Right lobe of liver (tissue), 6 donors: ENCODE results near the gene FGGY. TPM values are rescaled to one million over a fixed set of nuclear protein-coding genes. Genes with fewer than 3 reads are reported as not detected.
"Not testable (repeated sequence)": the region's sequence is repeated elsewhere in the genome, so short reads cannot be mapped to it uniquely, and the experiment has no call there.

ENCODE experiments used
- ATAC-seq, 4 donors: fragments of 200-7000 bp; cut with Tn5 transposase; one replicate each; pipeline ENCODE4 v1.9.1; 2020; ENCODE audit warnings: mild to moderate bottlenecking in 4 of 4, moderate library complexity in 4 of 4
- DNase-seq, 3 donors: peaks; one replicate each; pipeline ENCODE4 v3.0.0-alpha.2; 2020
- H3K27ac ChIP-seq, 3 donors: fragments of 200-600 bp; one replicate each; pipeline ENCODE4 v1.8.0; 2022
- H3K27me3 ChIP-seq, 2 donors: fragments of 200-600 bp; one replicate each; pipeline ENCODE4 v1.8.0; 2022
- H3K36me3 ChIP-seq, 4 donors: fragments of 200-600 bp; sonication (generic) in 1 of 4; one replicate each; pipeline versions ENCODE4 v1.5.1 to v1.8.0; 2017 to 2022; ENCODE audit warnings: control low read depth in 1 of 4
- H3K4me1 ChIP-seq, 4 donors: fragments of 200-600 bp; sonication (generic) in 1 of 4; one replicate each; pipeline versions ENCODE4 v1.5.1 to v1.8.0; 2017 to 2022; ENCODE audit warnings: control low read depth in 1 of 4
- H3K4me3 ChIP-seq, 3 donors: fragments of 200-600 bp; one replicate each; pipeline ENCODE4 v1.8.0; 2022
- H3K9me3 ChIP-seq, 4 donors: fragments of 200-600 bp; sonication (generic) in 1 of 4; one replicate each; pipeline versions ENCODE4 v1.5.1 to v1.8.0; 2017 to 2022; ENCODE audit warnings: control low read depth in 1 of 4
- POLR2A ChIP-seq: fragments of 450-650 bp; IDR thresholded peaks from one replicate; pipeline ENCODE4 v1.6.1; 2017; ENCODE audit warnings: antibody characterized with exemption, mild to moderate bottlenecking
- WGBS: methylation state at CpG from one replicate; pipeline ENCODE4 v1.1.6; 2018; ENCODE audit warnings: low coverage, low lambda C conversion rate; ENCODE audit not compliant: insufficient coverage; ENCODE audit errors: missing lambda C conversion rate; 5-methylcytosine and 5-hydroxymethylcytosine counted together
- intact Hi-C, 2 donors: fragments of 100-400 bp; cut with DNase I; formaldehyde crosslinking; loops; one replicate each; pipeline versions ENCODE4 v1.11.2 to v1.14.1; 2022
- total RNA-seq, 6 experiments: library from RNA; depleted of rRNA in 2 of 6; stranded (reverse); fragments of >200 nt in 2 of 6; fragmentation: NEBNext Ultra II Directional in 3 of 6; extraction: Animal tissue kit (Norgen Biotek cat#: 25700) in 3 of 6; gene quantifications; one replicate each; pipeline versions ENCODE4 v1.1.0 to v1.2.4, GENCODE V29; 2016 to 2023
- TF ChIP-seq, protein P1 (sequence below), 4 donors: fragments of 200-600 bp in 3 of 4; fragments of 450-650 bp in 1 of 4; IDR thresholded peaks; one replicate each; pipeline versions ENCODE4 v1.5.1 to v1.8.0; 2016 to 2022; ENCODE audit warnings: antibody characterized with exemption in 4 of 4, mild to moderate bottlenecking in 2 of 4
- donor health status: DM: no; HTN: yes; CAD: no.
- donor health status: DM: no; HTN: no; CAD: no.
- donor health status: DM: no; HTN: no; CAD: no.
- donor health status: DM: no; HTN: yes; CAD: no.
- donor health status: DM: no; HTN: yes; CAD: no.

FGGY gene
- total RNA-seq, 6 experiments from 2014 or later, result 45.5 to 84.2 (median 58.7) TPM

GRCh38 chr1:59570524-59570923 is 273.6 kb downstream of the FGGY start:
- DNase-seq (no peak), ATAC-seq (peak; percentile 46 to 59 (median 48))
- intact Hi-C loops, result no loop called here
- H3K36me3 ChIP-seq, result no peaks in the 10 kb centered on the region
- WGBS, result 30% methylated on average over 3 of the region's 3 CpGs
- H3K4me3 ChIP-seq, result no peak overlapping the region
- H3K27me3 ChIP-seq, result no peaks in the 10 kb centered on the region
- TF ChIP-seq, protein P1, sequence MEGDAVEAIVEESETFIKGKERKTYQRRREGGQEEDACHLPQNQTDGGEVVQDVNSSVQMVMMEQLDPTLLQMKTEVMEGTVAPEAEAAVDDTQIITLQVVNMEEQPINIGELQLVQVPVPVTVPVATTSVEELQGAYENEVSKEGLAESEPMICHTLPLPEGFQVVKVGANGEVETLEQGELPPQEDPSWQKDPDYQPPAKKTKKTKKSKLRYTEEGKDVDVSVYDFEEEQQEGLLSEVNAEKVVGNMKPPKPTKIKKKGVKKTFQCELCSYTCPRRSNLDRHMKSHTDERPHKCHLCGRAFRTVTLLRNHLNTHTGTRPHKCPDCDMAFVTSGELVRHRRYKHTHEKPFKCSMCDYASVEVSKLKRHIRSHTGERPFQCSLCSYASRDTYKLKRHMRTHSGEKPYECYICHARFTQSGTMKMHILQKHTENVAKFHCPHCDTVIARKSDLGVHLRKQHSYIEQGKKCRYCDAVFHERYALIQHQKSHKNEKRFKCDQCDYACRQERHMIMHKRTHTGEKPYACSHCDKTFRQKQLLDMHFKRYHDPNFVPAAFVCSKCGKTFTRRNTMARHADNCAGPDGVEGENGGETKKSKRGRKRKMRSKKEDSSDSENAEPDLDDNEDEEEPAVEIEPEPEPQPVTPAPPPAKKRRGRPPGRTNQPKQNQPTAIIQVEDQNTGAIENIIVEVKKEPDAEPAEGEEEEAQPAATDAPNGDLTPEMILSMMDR (IDR thresholded peaks at IDR 0.05), result no peak
- no peak for TF ChIP-seq POLR2A
- no peaks in the 10 kb centered on the region for H3K9me3 ChIP-seq
- H3K27ac ChIP-seq, result no peak overlapping the region
- no peaks in the 10 kb centered on the region for H3K4me1 ChIP-seq

DNA sequence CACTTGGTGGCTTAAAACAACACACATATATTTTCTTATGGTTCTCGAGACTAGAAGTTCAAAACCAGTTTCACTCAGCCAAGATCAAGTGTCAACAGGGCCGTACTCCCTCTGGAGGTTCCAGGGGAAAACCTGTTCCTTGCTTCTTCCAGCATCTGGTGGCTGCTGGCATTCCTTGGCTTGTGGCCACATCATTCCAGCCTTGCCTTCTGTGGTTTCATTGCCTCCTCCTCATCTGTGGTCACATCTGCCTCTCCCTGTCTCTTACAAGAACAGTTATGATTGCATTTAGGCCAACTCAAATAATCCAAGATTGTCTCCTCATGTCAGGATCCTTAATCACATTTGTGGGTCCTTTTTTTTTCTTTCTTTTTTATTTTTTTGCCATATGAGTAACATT is 277.2 kb downstream of the FGGY start:
- intact Hi-C loops, result no loop called here
- no peak overlapping the region for H3K27ac ChIP-seq
- no peaks in the 10 kb centered on the region for H3K36me3 ChIP-seq
- no peaks in the 10 kb centered on the region for H3K9me3 ChIP-seq
- ATAC-seq (no peak), DNase-seq (no peak)
- WGBS, result 100% methylated on average over 2 of the region's 2 CpGs
- H3K4me3 ChIP-seq, result no peak overlapping the region
- TF ChIP-seq, protein P1 (IDR thresholded peaks at IDR 0.05), result no peak
- TF ChIP-seq POLR2A, result no peak
- H3K27me3 ChIP-seq, result no peaks in the 10 kb centered on the region
- no peaks in the 10 kb centered on the region for H3K4me1 ChIP-seq

DNA sequence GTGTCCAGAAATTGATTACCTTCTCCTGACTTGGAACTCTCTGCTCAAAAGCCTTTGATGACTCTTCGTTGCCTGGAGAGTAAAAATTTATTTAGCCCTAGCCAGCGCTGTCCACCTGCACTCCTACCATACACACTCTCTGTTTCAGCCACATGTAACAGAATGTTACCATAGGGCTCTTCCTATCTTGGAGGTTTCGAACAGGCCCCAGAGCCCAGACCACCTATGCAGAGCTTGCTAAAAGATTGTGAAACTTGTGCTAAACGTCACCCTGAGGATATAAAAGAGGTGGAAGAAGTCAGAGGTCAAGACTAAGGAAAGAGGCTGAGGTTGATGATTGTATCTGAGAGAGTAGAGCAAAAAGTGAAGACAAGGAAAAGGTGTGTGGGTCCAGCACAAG is 280.9 kb downstream of the FGGY start:
- Histone ChIP-seq H3K4me1 (no peaks in the 10 kb centered on the region), H3K27ac (no peak overlapping the region), H3K27me3 (no peaks in the 10 kb centered on the region), H3K4me3 (no peak overlapping the region), H3K9me3 (no peaks in the 10 kb centered on the region), H3K36me3 (no peaks in the 10 kb centered on the region)
- TF ChIP-seq, protein P1 (IDR thresholded peaks at IDR 0.05), result no peak
- no peak for TF ChIP-seq POLR2A
- ATAC-seq (no peak), DNase-seq (no peak)
- intact Hi-C loops, result no loop called here
- WGBS, result 90% methylated on average over 4 of the region's 4 CpGs

DNA sequence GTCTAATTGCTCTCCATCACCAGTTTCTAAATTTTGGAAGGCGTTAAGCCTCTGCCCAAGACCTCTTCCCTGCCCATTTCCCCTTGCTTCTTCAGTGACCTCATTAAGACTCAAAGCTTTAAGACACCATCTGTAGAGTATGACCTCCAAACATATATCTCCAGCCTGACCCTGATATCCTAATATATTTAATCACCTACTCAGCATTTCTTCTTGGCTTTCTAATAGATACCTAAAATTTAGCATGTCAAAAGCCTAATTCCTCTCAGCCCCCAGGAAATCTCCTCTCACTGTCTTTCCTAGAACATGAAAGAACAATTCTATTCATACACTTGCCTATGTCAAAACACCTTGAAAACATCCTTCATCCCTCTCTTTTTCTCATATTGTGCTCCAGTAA is 282.3 kb downstream of the FGGY start:
- no peaks in the 10 kb centered on the region for H3K9me3 ChIP-seq
- intact Hi-C loops, result no loop called here
- 75% methylated on average over 1 of the region's 1 CpG for WGBS
- DNase-seq, result no peak
- H3K4me3 ChIP-seq, result no peak overlapping the region
- no peak for ATAC-seq
- TF ChIP-seq, protein P1 (IDR thresholded peaks at IDR 0.05), result no peak
- no peak for TF ChIP-seq POLR2A
- H3K4me1 ChIP-seq, result no peaks in the 10 kb centered on the region
- H3K36me3 ChIP-seq, result no peaks in the 10 kb centered on the region
- no peaks in the 10 kb centered on the region for H3K27me3 ChIP-seq
- H3K27ac ChIP-seq, result no peak overlapping the region

DNA sequence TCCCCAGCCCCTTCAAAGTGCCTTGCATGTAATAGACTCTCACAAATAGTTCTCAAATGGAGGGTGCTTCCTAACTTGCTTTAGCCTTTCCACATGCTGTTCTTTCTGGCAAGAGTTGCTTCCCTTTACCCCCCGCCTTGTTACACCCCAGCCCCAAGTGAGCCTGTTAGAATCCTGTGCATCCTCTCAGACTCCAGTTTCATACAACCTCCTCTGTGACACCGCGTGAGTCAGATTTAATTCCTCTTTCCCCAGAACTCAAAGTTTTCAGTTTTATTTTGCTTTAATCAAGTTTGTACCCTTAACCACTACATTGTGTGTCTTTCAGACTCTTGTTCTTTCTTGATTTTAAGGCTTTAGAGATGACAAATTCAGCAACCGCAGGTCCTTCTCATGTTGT is 283.4 kb downstream of the FGGY start:
- TF ChIP-seq, protein P1 (IDR thresholded peaks at IDR 0.05), result no peak
- no peak for TF ChIP-seq POLR2A
- Histone ChIP-seq H3K9me3 (no peaks in the 10 kb centered on the region), H3K27me3 (no peaks in the 10 kb centered on the region), H3K4me1 (no peaks in the 10 kb centered on the region), H3K27ac (no peak overlapping the region), H3K4me3 (no peak overlapping the region), H3K36me3 (no peaks in the 10 kb centered on the region)
- intact Hi-C loops, result no loop called here
- ATAC-seq, result peak in 1 of 4 donors; percentile 27
- WGBS, result 73% methylated on average over 4 of the region's 4 CpGs
- no peak for DNase-seq

- 100% methylated on average over 2 of the region's 2 CpGs for WGBS
- DNase-seq, H3K4me3 ChIP-seq, intact Hi-C loops, ATAC-seq, H3K27ac ChIP-seq, H3K27me3 ChIP-seq, H3K36me3 ChIP-seq, H3K9me3 ChIP-seq: not testable (repeated sequence)
- peaks cover 0 to 19% (median 9%) of the 10 kb centered on the region in 4 donors for H3K4me1 ChIP-seq
These were observed 295.5 kb downstream of the FGGY start for GRCh38 chr1:59592410-59592809.
